NAMALWA (cell line): Measurements from ENCODE around the gene MGRN1.

Source experiments
- DNase-seq: peaks from one replicate; pipeline ENCODE4 v3.0.0-alpha.2; 2015; ENCODE audit warnings: low spot score

The MGRN1 gene

DNA sequence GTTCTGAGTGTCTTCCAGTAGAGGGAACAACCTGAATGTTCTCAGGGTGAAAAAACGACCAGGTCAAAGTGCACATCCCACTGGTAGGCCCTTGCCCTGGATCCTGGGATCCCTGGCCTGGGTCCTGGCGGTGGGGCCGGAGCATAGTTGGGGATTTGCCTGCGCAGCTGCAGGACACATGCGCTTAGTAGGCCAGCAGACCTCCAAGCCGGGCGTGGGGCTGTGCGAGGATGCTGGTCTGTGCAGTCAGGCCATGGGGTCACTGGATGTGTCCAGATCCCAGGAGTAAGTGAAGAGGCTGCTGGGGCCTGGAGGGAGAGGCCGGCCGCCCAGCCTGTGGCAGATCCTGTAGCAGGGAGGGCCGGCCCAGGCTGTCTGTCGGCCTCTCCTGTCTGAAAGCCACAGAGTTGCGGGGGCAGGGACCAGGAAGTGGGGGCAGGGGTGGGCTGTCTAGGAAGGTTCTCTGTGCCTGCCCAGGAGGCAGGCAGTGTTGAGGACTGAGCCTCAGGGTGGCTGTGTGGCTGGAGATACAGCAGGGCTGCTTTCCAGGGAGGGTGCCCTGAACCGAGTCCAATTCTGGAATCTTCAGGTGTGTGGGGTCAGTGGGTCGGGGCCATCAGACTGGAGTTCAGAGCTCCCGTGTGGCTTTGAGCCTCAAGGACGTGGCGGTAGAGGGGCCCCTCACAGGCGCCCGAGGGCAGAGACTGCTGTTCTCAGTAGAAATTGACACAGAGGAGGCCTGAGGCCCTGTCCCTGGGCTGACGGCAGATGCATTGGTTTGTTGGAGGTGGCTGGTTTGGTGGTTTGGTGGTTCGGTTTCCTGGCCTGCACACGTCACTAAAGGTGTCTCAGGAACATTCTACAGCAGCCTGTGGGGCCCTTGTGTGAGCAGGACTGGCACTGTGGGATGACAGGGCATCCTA lies 51.5 kb downstream of the MGRN1 start:
- no peak for DNase-seq

- no peak for DNase-seq
Measured at GRCh38 chr16:4676831-4677230, 52.2 kb downstream of the MGRN1 start.

DNA sequence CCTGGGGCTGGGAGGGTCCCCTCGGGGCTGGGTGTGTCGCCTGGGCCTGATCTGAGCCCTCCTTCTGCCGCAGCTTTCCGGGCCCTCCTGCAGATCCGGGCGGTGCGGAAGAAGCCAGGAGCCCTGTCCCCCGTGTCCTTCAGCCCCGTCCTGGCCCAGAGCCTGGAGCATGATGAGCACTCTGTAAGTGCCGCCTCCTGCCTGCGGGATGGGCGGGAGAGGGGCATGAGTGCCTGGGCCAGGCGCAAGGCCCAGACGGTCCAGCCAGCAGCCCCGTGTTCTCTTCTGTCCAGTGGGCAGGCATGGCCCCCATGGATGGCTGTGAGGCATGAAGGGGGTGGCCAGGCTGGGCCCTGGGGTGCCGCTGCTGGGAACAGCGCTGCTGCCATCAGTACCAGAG lies 52.8 kb downstream of the MGRN1 start:
- no peak for DNase-seq

DNA sequence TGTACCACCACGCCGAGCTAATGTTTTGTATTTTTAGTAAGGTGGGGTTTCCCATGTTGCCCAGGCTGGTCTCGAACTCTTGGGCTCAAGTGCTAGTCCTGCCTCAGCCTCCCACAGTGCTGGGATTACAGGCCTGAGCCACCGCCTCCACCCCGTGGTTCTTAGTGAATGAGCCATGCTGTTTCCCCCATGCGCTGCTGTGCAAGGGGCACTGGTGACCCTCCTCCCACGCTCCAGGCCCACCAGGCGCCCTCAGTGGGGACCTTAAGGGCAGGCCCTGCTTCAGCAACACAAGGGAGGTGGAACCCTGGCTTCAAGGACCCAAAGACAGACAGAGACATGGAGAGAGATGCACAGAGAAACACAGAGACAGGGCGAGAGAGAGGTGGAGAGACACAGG lies 53.4 kb downstream of the MGRN1 start:
- no peak for DNase-seq

DNA sequence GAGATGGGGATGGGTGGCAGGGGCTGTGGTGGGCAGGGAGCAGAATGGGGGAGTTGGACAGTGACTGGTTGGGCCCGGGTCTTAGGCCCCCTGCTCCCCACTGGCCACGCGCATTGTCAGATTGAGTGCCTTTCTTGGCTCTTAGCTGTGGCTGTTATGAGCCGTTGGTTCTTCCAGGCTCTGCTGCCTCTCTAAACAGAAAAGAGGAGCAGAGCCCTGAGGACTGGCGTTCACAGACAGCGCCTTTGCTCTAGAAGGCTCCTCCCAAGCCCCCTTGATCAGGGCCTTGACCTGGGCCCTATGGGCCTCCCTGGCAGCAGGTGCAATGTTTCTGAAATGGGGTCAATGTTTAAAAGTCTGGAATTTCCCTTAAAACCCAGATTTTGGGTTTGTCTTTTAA lies 54.0 kb downstream of the MGRN1 start:
- DNase-seq = no peak

DNA sequence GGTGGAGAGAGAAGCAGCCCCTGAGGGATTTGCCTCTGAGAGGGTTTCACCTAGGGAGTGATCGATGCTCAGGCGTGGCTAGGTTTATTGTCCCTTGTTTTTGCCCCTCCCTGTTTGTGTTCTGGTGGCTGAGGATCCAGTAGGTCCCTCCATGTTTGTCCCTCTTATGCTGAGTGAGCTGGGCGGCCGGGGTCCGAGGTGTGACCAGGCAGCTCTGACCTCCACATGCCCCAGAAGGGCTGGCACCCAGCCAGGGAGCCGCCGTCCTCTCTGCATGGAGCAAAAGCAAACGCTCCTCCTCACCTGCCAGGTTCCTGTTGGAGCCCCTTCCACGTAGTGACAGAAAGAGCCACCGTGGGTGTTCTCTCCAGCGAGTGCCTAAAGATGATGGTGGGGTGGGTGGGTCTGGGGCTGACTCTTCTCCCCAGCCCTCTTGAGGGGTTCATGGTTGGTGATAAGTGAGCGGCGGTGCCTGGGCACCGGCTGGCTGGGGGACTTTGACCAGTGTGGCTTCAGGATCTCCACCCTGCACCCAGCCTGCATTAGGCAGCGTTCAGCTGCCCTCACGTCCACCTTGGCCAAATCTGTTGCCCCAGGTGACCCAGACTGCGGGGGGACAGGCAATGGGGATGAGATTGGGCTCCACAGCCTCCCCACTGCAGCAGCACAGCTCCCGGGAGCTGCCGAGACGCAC lies 54.7 kb downstream of the MGRN1 start:
- DNase-seq = no peak

DNA sequence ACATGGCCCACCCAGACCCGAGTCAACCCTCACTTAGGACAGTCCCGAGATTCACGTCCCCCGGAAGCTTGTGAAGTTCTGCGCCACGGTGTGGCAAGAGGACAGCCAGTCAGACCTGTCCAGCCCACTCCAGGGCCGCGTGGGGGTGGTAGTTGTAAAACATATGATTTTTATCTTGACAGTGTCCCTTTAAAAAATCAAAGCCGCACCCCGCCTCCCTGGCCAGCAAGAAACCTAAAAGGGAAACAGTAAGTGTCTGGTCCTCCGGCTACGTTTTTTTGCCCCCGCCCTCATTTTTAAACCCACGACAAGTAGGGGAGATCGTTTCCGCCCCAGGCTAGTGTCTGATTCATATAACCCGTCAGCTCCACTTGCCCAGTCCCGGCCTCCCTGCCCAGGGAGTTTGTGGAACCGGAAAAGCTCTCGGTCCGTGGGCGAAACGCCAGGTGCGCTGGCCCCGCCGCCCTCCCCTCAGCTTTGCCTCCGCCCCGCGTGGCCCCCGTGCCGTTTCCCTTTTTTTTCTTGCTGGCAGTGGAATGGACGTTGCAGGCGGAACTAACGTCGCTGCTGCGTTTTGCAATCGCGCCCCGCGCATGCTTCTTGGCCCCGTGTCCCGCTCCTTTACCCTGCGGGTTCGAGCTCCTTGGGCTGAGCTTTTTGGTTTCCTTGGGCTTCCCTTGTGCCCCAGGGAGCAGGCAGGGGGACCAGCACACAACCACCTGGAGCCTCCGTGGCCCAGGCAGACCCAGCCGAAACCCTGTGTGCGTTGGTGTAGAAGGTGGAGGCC lies 55.4 kb downstream of the MGRN1 start:
- DNase-seq = no peak

GRCh38 chr16:4680673-4681470 lies 56.2 kb downstream of the MGRN1 start:
- DNase-seq = no peak

- DNase-seq = no peak
Measured at GRCh38 chr16:4681471-4682083, 57.0 kb downstream of the MGRN1 start.

DNA sequence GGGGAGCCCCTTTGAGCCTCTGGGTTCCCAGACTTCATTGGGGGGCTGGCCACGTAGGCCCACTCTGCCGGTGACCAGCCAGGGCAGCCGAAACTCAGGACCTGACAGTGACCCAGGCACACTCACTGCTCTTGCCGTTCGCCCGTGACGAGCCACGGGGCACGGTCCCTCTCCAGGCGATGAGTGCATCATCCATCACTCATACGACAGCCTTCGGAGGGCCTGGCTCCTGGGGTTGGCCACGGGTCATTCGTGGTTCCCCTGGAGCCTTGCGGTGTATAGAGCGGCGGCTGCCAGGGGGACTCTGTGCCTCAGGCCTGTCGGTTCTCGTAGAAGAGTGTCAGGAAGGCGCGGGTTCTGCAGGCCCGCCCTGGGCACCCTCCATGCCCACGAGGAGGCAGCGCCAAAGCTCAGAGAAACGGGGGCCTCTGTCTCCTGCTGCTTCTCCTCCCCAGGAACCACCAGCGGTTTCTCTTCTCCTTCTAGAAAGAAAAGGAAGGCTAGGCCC lies 57.5 kb downstream of the MGRN1 start:
- no peak for DNase-seq

DNA sequence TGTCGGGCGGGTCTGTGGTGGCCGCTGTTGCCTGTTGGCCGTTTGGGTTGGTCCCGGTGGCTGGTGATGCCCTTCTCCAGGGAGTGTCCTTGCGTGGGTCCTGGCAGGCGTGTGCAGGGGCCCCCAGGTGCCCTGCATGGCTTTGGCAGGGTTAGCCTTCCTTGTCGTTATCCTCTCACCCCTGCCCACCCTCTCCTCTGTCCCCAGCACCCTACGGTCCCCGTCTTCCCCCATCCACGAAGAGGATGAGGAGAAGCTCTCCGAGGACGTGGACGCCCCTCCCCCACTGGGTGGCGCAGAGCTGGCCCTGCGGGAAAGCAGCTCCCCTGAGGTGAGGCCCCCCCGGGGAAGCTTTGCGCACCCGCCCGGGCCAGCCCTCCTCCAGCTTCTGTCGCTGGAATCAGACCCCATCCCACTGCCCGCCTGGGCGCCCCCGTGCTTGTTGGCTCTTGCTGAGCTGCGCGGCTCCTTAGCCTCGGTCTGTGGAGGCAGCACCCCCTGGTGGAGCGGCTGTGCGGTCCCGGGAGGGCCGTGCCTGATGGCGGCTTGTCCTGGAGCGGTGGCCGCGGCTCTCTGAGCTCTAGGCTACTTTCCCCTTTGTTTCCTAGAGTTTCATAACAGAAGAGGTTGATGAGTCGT lies 58.1 kb downstream of the MGRN1 start:
- no peak for DNase-seq

DNA sequence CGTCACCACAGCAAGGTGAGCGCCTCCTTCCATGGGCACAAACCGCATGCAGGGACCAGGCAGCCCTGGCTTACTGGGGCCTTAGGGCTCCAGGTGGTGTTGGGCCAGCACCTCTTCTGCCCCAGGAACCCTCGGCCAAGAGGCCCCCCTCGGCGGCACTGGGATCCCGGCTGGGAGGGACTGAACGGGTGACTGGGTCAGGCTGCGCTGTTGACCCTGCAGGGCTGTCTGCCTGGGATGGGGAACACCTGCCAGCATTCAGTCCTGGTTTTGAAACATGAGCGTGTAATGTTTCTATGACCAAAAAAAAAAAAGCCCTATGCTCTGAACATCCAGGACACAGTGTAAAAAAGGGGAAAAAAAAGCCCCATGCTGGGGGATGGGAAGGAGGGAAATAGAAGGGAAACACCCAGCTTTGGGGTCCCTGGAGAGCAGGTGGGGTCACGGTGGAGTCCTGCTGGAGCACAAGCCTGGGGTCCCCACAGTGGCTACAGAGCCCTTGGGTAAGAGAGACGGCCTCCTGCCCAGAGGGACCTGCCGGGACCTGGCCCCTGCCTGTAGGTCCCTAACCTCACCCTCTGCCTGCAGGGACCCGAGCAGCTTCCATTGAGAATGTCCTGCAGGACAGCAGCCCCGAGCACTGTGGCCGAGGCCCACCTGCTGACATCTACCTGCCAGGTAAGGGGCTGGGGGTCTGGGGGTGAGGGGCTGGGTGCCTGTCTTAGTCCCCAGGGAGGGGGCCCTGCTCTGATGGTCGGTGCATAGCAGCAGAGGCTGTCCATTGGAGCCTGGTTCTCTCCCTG lies 58.8 kb downstream of the MGRN1 start:
- DNase-seq = no peak

DNA sequence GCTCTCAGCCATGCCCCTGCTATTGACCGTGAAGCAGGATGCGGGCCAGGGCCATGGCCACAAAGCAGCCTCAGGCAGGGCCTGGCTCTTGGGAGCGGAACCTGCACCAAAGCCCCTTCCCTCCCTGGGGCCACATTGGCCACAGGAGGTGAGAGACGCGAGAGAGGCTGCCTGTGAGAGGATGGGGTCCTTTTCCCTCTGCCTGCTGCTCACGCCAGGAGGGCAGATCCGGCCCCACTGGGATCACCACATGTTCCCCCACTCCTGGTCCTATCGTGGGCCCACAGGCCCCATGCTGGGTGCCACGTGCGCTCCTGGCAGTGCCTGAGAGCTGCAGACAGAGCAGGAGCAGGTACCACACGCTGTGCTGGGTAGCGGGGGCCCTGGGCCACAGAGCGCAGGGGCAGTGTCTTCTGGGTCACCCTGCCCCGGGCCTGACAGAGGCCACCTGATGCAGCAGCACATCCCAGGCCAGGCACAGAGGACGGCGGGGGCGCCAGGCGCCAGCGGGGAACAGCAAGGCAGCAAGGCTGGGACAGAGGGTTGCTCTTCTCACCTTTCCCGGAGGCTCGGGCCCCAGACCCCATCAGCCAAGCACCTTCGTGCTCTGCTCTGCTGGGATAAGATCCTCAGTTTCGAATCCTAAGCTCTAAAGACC lies 59.6 kb downstream of the MGRN1 start:
- no peak for DNase-seq

DNA sequence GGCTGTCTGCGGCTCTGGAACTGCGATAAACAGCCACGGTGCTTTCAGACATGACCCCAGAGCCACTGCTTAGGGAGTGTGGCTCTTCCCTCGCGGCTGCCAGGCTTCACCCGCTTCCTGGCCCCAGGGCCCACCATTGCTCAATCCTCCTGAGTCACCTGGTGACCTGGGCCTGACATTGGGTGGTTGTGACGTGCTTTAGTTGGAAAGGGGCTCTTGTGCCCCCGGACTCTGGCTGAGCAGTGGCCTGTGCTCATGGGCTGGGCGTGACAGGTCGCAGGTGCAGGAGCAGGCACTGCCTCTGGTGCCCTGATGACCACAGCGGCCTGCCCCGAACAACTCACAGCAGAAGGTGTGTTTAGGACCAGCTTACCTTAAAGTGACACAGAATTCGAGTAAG lies 60.1 kb downstream of the MGRN1 start:
- no peak for DNase-seq

GRCh38 chr16:4685292-4685691 lies 60.7 kb downstream of the MGRN1 start:
- DNase-seq = no peak

DNA sequence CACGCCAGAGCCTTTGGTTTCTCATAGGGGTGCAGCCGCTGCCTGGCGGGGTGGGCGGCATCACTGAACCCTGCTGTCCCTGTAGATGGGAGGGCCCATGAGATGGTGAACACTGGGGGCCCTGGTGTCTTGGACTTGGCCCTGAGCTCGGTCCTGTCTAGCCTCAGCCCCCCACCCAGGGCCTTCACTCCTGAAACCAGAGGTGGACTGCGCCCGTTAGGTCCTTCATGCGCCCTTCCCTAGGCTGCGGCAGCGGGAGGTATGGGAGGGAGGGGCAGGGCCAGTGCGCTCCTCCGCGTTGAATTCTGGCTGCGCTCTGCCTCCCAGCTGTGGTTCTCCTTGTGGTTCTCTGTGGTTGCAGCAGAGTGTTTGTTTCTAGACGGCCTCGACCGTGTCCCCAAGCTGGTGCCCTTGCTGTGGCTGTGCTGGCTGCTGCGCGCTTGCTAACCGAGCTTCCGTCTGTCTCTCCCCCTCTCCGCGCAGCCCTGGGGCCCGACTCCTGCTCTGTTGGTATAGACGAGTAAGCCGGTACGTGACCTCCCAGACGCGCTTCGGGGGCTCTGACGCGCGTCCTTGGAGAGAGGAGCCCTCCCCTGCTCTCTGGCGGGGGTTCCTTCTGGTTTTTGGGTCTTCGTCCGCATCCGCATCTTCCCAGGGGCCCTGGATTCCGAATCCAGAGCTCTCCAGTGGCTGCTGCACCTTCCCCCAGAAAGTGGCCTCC lies 61.3 kb downstream of the MGRN1 start:
- no peak for DNase-seq

DNA sequence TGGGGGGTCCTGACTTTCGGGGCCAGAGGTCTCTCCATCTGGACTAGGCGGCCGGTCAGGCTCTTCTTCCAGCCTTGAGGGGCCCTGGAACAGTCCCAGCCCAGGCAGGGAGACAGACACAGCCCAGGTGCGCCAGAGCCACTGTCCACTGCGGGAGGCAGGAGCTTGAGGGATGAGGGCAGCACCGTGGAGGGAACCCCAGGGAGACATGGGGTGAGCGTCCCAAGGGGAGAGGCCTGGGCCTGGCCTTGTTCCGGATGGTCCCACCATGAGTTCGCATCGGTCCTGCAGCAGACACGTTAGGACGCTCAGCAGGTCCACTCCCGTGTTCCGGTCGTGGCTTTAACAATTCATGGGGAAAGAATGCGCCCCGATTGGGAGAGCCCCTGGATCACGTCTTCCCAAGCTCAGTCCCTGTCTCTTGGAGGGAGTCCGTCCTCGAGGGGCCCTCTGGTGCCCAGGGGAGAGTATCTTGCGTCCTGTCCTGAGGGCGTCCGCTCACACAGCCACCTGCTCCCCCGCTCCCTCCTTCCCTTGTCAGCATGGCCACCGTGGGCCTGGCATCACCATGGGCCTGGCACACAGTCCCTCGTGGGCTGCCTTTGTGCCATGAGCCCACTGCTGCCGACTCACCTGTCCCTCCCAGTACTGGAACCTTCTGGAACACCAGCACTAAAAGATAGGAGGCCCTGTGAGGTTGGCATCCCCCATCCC lies 62.0 kb downstream of the MGRN1 start:
- no peak for DNase-seq

- DNase-seq = no peak
Measured at GRCh38 chr16:4687416-4687815, 62.8 kb downstream of the MGRN1 start.
